ENCODE results near the gene MALRD1. TPM values are rescaled to one million over a fixed set of nuclear protein-coding genes. Genes with fewer than 3 reads are reported as not detected.

MALRD1 gene
- total and polyA plus RNA-seq, 4 donors, result 0.17 to 17.9 (median 4.1) TPM

- Histone ChIP-seq H3K9me3 (ENCODE audit: control insufficient read depth in 4 of 4, insufficient read depth in 3 of 4, low read length in 3 of 4) (peaks cover 0 to 4% (median 0%) of the 10 kb centered on the region in 4 donors), H3K4me1 (ENCODE audit: control insufficient read depth in 5 of 5, insufficient read depth in 5 of 5, low read length in 5 of 5) (peaks cover 0 to 11% (median 0%) of the 10 kb centered on the region in 5 donors), H3K9ac (ENCODE audit: insufficient read depth in 1 of 2, low read length in 2 of 2) (no peak overlapping the region), H3K27me3 (ENCODE audit: control insufficient read depth in 3 of 3, insufficient read depth in 3 of 3, low read length in 2 of 3) (no peaks in the 10 kb centered on the region), H3K36me3 (ENCODE audit: control insufficient read depth in 4 of 4, insufficient read depth in 4 of 4, low read length in 4 of 4) (no peaks in the 10 kb centered on the region), H3K27ac (ENCODE audit: low read depth in 1 of 2, low read length in 1 of 2) (no peak overlapping the region), H3K4me3 (no peak overlapping the region)
- 28 to 31% methylated on average over 3 of the region's 3 CpGs for WGBS, 2 donors
- no peak for TF ChIP-seq CTCF (IDR thresholded peaks at IDR 0.05; ENCODE audit: control extremely low read depth, extremely low read depth)
- DNase-seq, result peak; percentile 28 to 91 (median 84)
- no peak for ATAC-seq (ENCODE audit: insufficient read depth, low FRiP score)
Measured at GRCh38 chr10:19719284-19719683, 670.7 kb downstream of the MALRD1 start.

DNA sequence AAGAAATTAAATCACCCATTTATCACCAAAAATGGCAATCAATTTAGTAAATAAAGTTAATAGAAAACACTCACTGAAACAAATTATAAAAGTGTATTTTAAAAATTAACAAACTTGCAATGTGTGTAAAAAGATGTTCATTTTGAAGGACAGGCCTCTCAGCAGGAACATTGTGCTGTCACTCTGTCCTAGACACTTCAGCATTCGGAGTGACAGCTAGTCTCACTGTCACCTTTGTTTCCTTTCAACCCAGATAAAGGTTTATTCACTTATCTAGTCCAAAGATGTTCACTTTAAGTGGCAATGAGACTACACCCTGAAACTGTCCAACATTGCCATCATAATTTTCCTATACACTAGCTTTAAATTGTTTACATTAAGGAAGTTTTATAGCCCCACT is 675.7 kb downstream of the MALRD1 start:
- peaks cover 0 to 11% (median 0%) of the 10 kb centered on the region in 5 donors for H3K4me1 ChIP-seq (ENCODE audit: control insufficient read depth in 5 of 5, insufficient read depth in 5 of 5, low read length in 5 of 5)
- no peak for DNase-seq
- WGBS, 2 donors, result 80 to 86% methylated on average over 1 of the region's 1 CpG
- no peak overlapping the region for H3K27ac ChIP-seq (ENCODE audit: low read depth in 1 of 2, low read length in 1 of 2)
- no peak overlapping the region for H3K9ac ChIP-seq (ENCODE audit: insufficient read depth in 1 of 2, low read length in 2 of 2)
- peaks cover 0 to 2% (median 0%) of the 10 kb centered on the region in 4 donors for H3K9me3 ChIP-seq (ENCODE audit: control insufficient read depth in 4 of 4, insufficient read depth in 3 of 4, low read length in 3 of 4)
- no peaks in the 10 kb centered on the region for H3K27me3 ChIP-seq (ENCODE audit: control insufficient read depth in 3 of 3, insufficient read depth in 3 of 3, low read length in 2 of 3)
- H3K4me3 ChIP-seq, result no peak overlapping the region
- ATAC-seq (ENCODE audit: insufficient read depth, low FRiP score), result no peak
- TF ChIP-seq CTCF (IDR thresholded peaks at IDR 0.05; ENCODE audit: control extremely low read depth, extremely low read depth), result no peak
- no peaks in the 10 kb centered on the region for H3K36me3 ChIP-seq (ENCODE audit: control insufficient read depth in 4 of 4, insufficient read depth in 4 of 4, low read length in 4 of 4)

DNA sequence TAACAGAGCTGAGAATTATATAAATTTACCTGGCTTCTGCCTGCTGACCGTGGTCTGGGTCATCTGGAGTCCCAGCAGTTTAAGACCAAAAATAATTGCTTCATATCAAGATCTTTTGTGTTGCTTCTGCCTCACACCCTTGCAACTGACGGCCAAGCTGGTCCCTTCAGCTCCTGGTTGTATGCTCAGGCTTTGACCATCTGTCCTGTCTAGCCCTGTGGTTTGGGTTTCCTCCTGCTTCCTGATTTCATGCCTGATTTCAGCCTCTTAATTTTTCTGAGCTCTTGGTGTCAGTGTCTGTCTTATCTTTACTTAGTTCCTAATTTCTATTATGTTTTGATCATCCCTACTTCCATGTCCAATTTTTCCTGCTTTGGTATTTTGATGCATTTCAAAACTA is 679.8 kb downstream of the MALRD1 start:
- no peak overlapping the region for H3K9ac ChIP-seq (ENCODE audit: insufficient read depth in 1 of 2, low read length in 2 of 2)
- ATAC-seq (ENCODE audit: insufficient read depth, low FRiP score), result no peak
- H3K4me1 ChIP-seq (ENCODE audit: control insufficient read depth in 5 of 5, insufficient read depth in 5 of 5, low read length in 5 of 5), result no peaks in the 10 kb centered on the region
- 38 to 66% methylated on average over 2 of the region's 2 CpGs for WGBS, 2 donors
- peaks cover 0 to 2% (median 0%) of the 10 kb centered on the region in 4 donors for H3K9me3 ChIP-seq (ENCODE audit: control insufficient read depth in 4 of 4, insufficient read depth in 3 of 4, low read length in 3 of 4)
- TF ChIP-seq CTCF (IDR thresholded peaks at IDR 0.05; ENCODE audit: control extremely low read depth, extremely low read depth), result no peak
- DNase-seq, result no peak
- H3K27ac ChIP-seq (ENCODE audit: low read depth in 1 of 2, low read length in 1 of 2), result no peak overlapping the region
- H3K36me3 ChIP-seq (ENCODE audit: control insufficient read depth in 4 of 4, insufficient read depth in 4 of 4, low read length in 4 of 4), result no peaks in the 10 kb centered on the region
- no peak overlapping the region for H3K4me3 ChIP-seq
- H3K27me3 ChIP-seq (ENCODE audit: control insufficient read depth in 3 of 3, insufficient read depth in 3 of 3, low read length in 2 of 3), result no peaks in the 10 kb centered on the region

DNA sequence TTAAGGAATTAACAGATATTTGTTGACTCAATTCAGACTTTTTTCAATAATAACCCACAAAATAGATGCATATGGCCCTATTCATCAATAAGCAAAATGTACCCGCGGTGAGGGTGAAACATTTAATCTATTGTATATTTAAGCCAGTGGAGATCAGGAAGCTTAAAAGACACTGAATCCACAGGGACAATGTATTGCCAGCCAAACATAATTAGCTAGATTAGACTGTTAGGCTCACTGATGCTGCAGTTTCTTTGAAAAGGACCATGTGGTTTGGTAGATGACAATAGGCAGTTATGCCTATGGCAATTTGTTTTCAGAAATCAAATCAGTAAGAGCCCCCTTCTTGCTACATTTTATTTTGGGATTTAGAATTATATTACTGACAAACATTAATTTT is 680.4 kb downstream of the MALRD1 start:
- 94 to 95% methylated on average over 2 of the region's 2 CpGs for WGBS, 2 donors
- Histone ChIP-seq H3K4me1 (ENCODE audit: control insufficient read depth in 5 of 5, insufficient read depth in 5 of 5, low read length in 5 of 5) (no peaks in the 10 kb centered on the region), H3K36me3 (ENCODE audit: control insufficient read depth in 4 of 4, insufficient read depth in 4 of 4, low read length in 4 of 4) (no peaks in the 10 kb centered on the region), H3K27me3 (ENCODE audit: control insufficient read depth in 3 of 3, insufficient read depth in 3 of 3, low read length in 2 of 3) (no peaks in the 10 kb centered on the region), H3K9ac (ENCODE audit: insufficient read depth in 1 of 2, low read length in 2 of 2) (no peak overlapping the region), H3K9me3 (ENCODE audit: control insufficient read depth in 4 of 4, insufficient read depth in 3 of 4, low read length in 3 of 4) (peaks cover 0 to 2% (median 0%) of the 10 kb centered on the region in 4 donors), H3K4me3 (no peak overlapping the region), H3K27ac (ENCODE audit: low read depth in 1 of 2, low read length in 1 of 2) (no peak overlapping the region)
- ATAC-seq (ENCODE audit: insufficient read depth, low FRiP score) (no peak), DNase-seq (no peak)
- TF ChIP-seq CTCF (IDR thresholded peaks at IDR 0.05; ENCODE audit: control extremely low read depth, extremely low read depth), result no peak
